Activated CD4-positive, CD25-positive, alpha-beta regulatory T cell treated with anti-CD3 and anti-CD28 coated beads, Interleukin-2, amount 50 U/mL, for 16 hours (primary cell): Measurements from ENCODE around the gene ARL8A.
"Not testable (repeated sequence)": the region's sequence is repeated elsewhere in the genome, so short reads cannot be mapped to it uniquely, and the experiment has no call there.

ENCODE experiments used
- DNase-seq: peaks from one replicate; pipeline ENCODE4 v3.0.0-alpha.2; 2020; ENCODE audit warnings: low read depth, low spot score

Gene ARL8A

GRCh38 chr1:202173993-202174392, 29.5 kb upstream of the ARL8A start:
- DNase-seq = no peak

DNA sequence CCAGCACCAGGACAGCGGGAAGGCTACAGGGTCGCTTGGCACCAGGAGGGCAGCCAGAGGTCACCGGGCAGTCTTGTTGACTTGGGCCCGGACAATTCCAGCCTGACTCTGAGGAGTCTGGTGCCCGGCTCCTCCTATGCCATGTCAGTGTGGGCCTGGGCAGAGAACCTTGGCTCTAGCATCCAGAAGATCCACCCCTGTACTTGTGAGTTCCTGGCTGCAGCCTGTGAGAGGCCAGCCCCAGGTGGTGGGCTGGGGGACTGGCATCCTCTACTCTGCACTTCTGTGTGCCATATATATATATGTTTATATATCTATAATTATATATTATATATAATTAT, 27.4 kb upstream of the ARL8A start:
- no peak for DNase-seq

DNA sequence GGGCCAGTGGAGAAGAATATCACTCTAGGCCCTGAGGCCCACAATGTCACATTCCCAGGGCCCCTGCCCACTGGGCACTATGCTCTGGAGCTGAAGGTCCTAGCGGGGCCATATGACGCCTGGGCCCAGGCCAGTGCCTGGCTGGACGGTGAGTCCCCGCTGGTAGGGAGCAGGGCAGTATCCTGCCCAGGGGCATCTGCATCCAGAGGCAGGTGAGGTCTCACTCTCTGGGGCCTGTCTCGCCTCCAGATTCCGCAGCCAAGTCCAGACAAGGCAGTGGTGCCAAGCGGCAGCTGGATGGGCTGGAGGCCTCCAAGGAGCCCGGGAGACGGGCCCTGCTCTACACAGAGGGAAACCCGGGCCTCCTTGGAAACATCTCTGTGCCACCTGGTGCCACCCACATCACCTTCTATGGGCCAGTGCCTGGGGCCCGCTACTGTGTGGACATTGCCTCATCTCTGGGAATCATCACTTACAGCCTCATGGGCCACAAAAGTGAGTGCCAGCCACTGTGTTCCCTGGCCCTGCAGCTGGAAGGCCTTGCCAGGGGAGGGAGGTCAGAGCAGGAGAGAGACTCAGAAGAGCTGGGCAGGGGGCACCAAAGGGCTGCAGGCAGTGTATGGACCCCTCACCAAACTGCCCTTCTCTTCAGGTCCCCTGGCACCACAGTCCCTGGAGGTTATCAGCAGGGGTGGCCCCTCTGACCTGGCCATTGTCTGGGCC, 26.9 kb upstream of the ARL8A start:
- DNase-seq = no peak

GRCh38 chr1:202170726-202171125, 26.2 kb upstream of the ARL8A start:
- no peak for DNase-seq

- DNase-seq = no peak
Observed at GRCh38 chr1:202168861-202169260, 24.3 kb upstream of the ARL8A start.

- DNase-seq = no peak
Observed at GRCh38 chr1:202167708-202168415, 23.3 kb upstream of the ARL8A start.

- not testable (repeated sequence) for DNase-seq
Observed at GRCh38 chr1:202167054-202167453, 22.5 kb upstream of the ARL8A start.

DNA sequence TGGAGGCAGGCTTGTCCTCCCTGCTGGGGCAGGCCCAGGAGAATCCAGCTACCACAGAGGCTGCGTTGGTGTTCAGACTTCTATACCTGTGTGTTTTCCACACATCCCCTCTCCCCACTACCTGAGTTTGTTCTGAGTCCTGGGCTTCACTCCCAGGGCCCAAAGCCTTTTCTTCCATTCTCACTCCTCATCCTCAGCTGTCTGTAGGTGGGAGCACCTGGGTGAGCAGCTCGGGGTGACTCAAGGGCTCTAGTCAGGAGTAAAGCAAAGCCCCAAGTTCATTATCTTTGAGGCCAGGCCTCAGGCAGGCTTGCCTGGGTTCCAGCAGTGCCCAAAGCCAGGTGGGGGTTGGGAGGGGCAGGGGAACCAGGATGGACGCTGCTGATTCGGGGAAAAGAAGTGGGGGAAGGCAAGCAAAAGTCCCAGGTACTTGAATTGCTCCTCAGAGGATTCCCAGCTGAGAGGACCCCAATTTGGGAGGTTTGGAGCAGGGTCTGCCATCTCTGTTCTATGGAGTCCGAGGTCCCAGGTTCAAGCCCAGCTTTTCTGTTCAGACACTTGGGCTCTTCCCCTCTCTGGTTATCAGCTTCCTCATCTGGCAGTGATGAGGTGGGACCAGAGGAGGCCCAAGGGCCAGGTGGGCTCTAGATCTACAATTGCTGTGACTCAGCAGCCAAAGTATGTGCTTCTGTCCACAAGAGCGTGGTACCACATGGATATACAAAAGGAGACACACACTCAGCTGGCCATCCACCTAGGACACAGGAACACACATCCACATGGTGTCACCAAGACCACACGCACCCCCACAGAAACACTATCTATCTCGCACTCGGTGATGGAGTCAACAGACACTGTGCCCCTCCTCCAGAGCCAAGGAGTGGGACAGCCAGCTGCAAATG, 21.7 kb upstream of the ARL8A start:
- no peak for DNase-seq

- no peak for DNase-seq
Observed at GRCh38 chr1:202165267-202165941, 20.9 kb upstream of the ARL8A start.

- DNase-seq = peak; percentile 52
Observed at GRCh38 chr1:202164271-202165037, 19.9 kb upstream of the ARL8A start.

- DNase-seq = no peak
Observed at GRCh38 chr1:202163281-202164270, 19.0 kb upstream of the ARL8A start.

DNA sequence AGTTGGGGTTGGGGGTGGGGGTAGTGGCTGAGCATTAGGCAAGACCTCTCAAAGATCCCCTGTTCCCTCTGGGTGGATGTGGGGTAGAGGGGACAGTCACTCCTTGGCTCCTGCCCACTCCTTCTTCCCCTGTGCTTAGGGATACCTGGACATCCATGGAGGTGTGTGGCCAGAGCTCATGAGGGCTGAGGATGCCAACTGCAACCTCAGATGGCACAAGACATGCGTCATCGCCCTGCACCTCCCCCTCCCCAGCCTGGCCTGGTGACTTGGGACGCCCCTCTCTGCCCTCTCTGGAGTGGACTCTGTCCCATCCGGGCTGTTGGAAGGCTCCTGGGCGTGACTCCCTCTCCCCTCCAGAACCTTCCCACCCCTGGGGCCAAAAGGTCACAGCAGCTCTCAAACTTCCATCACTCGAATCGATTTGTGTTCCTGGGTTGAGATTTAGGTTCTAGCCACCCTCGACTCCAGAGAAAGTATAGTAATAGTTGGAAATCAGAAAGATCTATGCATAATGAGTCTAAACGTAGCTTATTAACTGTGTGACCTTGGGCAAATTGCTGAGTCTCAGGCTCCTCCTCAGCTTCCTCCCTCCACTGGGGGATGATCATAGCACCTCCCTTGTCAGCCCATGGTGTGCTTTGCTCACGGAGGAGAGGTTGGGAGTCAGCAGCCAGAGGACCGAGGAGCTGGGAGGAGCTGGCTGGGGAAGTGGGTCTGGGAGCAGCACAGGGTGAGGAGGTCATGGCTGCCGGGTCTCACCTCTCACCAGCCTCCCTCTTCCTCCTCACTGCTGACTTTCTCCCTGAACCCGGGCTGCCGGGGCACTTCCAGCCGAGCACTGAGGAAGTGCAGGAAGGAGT, 18.1 kb upstream of the ARL8A start:
- no peak for DNase-seq

DNA sequence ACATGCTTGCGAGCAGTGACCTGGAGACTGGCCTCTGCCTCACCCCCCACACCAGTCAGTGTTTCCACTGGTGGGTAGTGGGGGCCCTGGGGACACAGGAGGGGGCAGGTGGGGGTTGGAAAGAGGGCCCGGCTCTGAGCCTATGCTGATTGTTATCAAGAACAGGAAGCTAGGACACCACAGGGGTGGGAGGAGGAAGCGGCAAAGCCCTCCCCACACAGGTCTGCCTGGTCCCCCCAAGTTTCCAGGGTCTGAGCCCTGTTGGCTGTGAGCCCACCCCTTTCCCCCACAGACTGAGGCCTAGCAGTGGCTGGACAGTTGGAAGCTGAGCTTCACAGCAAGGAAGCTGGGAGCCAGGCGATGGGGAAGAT, 17.5 kb upstream of the ARL8A start:
- no peak for DNase-seq

GRCh38 chr1:202161151-202162046, 16.9 kb upstream of the ARL8A start:
- no peak for DNase-seq

DNA sequence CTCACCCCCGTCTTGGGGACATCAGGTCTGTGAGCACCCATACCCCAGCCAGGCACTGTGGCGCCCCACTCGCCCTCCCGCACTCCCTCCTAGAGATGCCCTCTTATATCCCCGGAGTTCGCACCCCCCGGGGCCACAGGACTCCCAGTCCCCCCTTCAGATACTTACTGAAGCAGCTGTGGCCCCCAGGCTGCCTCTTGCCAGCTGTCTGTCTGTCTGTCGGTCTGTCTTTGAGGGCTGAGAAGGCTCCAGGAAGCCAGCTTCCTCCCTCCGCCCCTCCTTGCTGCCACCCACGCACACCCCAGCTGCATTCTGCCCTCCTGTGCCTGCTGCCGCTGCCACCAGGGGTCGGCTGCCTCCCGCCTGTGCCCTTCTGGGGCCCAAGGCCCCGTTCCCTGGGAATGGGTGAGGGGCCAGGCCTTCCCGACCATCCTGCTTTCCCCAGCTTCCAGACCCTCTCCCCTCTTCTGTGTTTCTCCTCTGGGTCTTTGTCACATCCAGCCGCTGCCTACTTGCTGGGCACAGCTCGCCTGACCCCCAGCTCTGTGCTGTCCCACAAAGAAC, 15.9 kb upstream of the ARL8A start, which contains the start of gene PTPN7:
Gene PTPN7 (minus strand): TSS at position 226 of the 564 bp plus-strand sequence. CDS start 1,200 bp downstream, outside the sequence.
- DNase-seq = peak; percentile 58

- DNase-seq = peak; percentile 39
Observed at GRCh38 chr1:202159534-202160371, 15.2 kb upstream of the ARL8A start.
